Neuronal stem cell (in vitro differentiated cells): ENCODE data around the gene SPACA5B.
"Not testable (repeated sequence)": the region's sequence is repeated elsewhere in the genome, so short reads cannot be mapped to it uniquely, and the experiment has no call there.

Experiments
- DNase-seq: peaks from one replicate; pipeline ENCODE4 v3.0.0-alpha.2; 2013; ENCODE audit warnings: low spot score
- H2AFZ ChIP-seq: one replicate; pipeline ENCODE4 v1.6.1; 2013; ENCODE audit warnings: mild to moderate bottlenecking, low read length, inconsistent platforms
- H2AK5ac ChIP-seq: 2 replicates; pipeline ENCODE4 v1.6.1; 2013; ENCODE audit warnings: low read depth, mild to moderate bottlenecking, inconsistent platforms, low read length, moderate library complexity, mixed read lengths
- H2BK120ac ChIP-seq: 2 replicates; pipeline ENCODE4 v1.6.1; 2013; ENCODE audit warnings: low read depth, mild to moderate bottlenecking, inconsistent platforms, low read length, moderate library complexity, mixed read lengths
- H2BK12ac ChIP-seq: one replicate; pipeline ENCODE4 v1.6.1; 2013; ENCODE audit warnings: low read length, inconsistent platforms
- H2BK15ac ChIP-seq: 2 replicates; pipeline ENCODE4 v1.6.1; 2013; ENCODE audit warnings: mild to moderate bottlenecking, low read length, inconsistent platforms, mixed read lengths
- H2BK5ac ChIP-seq: one replicate; pipeline ENCODE4 v1.6.1; 2013; ENCODE audit warnings: inconsistent platforms, mild to moderate bottlenecking, low read length, moderate library complexity
- H3K14ac ChIP-seq: one replicate; pipeline ENCODE4 v1.6.1; 2013; ENCODE audit warnings: low read length, inconsistent platforms
- H3K18ac ChIP-seq: 2 replicates; pipeline ENCODE4 v1.6.1; 2013; ENCODE audit warnings: low read length, inconsistent platforms
- H3K23ac ChIP-seq: 2 replicates; pipeline ENCODE4 v1.6.1; 2013; ENCODE audit warnings: low read depth, mild to moderate bottlenecking, mixed read lengths, low read length, inconsistent platforms; ENCODE audit not compliant: poor library complexity
- H3K27ac ChIP-seq: replicated peaks from 3 replicates; pipeline ENCODE4 v1.5.1; 2013; ENCODE audit warnings: low read length, inconsistent platforms
- H3K27me3 ChIP-seq, 3 experiments: 2 replicates each; pipeline ENCODE4 v1.6.1; 2013; ENCODE audit warnings: low read length in 3 of 3, mild to moderate bottlenecking in 2 of 3, inconsistent platforms in 1 of 3, low read depth in 1 of 3, mixed read lengths in 1 of 3, moderate library complexity in 1 of 3; ENCODE audit not compliant: control insufficient read depth in 3 of 3, insufficient read depth in 3 of 3
- H3K36me3 ChIP-seq, 2 donors: replicated peaks in 1 of 2; 2 replicates each; pipeline ENCODE4 v1.6.1; 2013; ENCODE audit warnings: low read length in 2 of 2; ENCODE audit not compliant: control insufficient read depth in 2 of 2, insufficient read depth in 2 of 2
- H3K4ac ChIP-seq: 2 replicates; pipeline ENCODE4 v1.6.1; 2013; ENCODE audit warnings: inconsistent platforms, mild to moderate bottlenecking, low read length, moderate library complexity
- H3K4me1 ChIP-seq, 2 donors: 1 replicate in 1 of 2; 2 replicates in 1 of 2; pipeline ENCODE4 v1.6.1; 2013; ENCODE audit warnings: low read length in 2 of 2, low read depth in 1 of 2; ENCODE audit not compliant: control insufficient read depth in 2 of 2, insufficient read depth in 1 of 2
- H3K4me2 ChIP-seq: one replicate; pipeline ENCODE4 v1.6.1; 2013; ENCODE audit warnings: mild to moderate bottlenecking, low read length, inconsistent platforms; ENCODE audit not compliant: insufficient read depth, poor library complexity, severe bottlenecking
- H3K4me3 ChIP-seq, 2 donors: 2 replicates each; pipeline ENCODE4 v1.5.1; 2013; ENCODE audit warnings: low read length in 2 of 2, mild to moderate bottlenecking in 2 of 2, inconsistent platforms in 1 of 2, moderate library complexity in 1 of 2
- H3K79me1 ChIP-seq: one replicate; pipeline ENCODE4 v1.6.1; 2013; ENCODE audit warnings: low read depth, mild to moderate bottlenecking, inconsistent platforms, low read length, moderate library complexity
- H3K9ac ChIP-seq: one replicate; pipeline ENCODE4 v1.6.1; 2013; ENCODE audit warnings: mild to moderate bottlenecking, low read depth, low read length, inconsistent platforms; ENCODE audit not compliant: poor library complexity
- H3K9me3 ChIP-seq, 2 donors: replicated peaks in 1 of 2; 2 replicates each; pipeline versions ENCODE3 to v1.6.1; 2013; ENCODE audit warnings: low read length in 2 of 2, mild to moderate bottlenecking in 2 of 2, inconsistent platforms in 1 of 2, low read depth in 1 of 2, mixed read lengths in 1 of 2, moderate library complexity in 1 of 2; ENCODE audit not compliant: control insufficient read depth in 2 of 2, insufficient read depth in 1 of 2
- H4K8ac ChIP-seq: one replicate; pipeline ENCODE4 v1.6.1; 2013; ENCODE audit warnings: low read depth, mild to moderate bottlenecking, inconsistent platforms, low read length, moderate library complexity
- H4K91ac ChIP-seq: one replicate; pipeline ENCODE4 v1.6.1; 2013; ENCODE audit warnings: low read length, low read depth, mild to moderate bottlenecking, inconsistent platforms; ENCODE audit not compliant: poor library complexity
- WGBS, 2 donors: extraction: QIAGEN DNeasy Blood & Tissue Kit; methylation state at CpG; one replicate each; pipeline ENCODE4 v1.1.7; 2013; ENCODE audit warnings: missing lambda C conversion rate in 2 of 2, mixed read lengths in 1 of 2; ENCODE audit not compliant: insufficient read length in 2 of 2, insufficient replicate concordance in 1 of 2; ENCODE audit errors: extremely low coverage in 2 of 2; 5-methylcytosine and 5-hydroxymethylcytosine counted together

SPACA5B gene

DNA sequence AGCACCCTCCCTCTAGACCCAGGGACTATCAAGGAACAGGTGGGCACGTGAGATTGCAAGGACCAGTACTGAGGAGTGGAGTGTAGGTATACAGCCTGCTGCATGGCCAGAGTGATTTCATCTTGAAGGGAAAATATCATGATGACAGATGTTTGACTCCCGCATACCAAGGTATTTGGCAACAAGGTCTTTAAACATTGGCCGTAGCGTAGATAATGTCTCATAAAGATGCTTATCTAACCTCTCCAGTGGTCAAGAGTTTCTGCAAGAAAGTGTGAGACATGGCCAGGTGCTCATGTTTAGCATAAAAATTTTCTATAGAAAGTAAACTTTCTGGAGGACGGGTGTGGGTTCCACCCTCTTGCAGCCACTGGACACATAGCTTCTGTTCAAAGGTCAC lies 40.3 kb upstream of the SPACA5B start:
- H2BK5ac ChIP-seq: no peak overlapping the region
- no peak overlapping the region for H3K9ac ChIP-seq
- WGBS, 2 donors: no CpG with 5 or more reads among the region's 5 CpGs
- peaks cover 0 to 6% (median 0%) of the 10 kb centered on the region in 3 experiments for H3K27me3 ChIP-seq
- no peak overlapping the region for H4K8ac ChIP-seq
- no peak overlapping the region for H2BK120ac ChIP-seq
- no peak overlapping the region for H3K4ac ChIP-seq
- H4K91ac ChIP-seq: no peak overlapping the region
- H3K18ac ChIP-seq: no peak overlapping the region
- H3K4me3 ChIP-seq: no peak overlapping the region
- H2BK12ac ChIP-seq: no peak overlapping the region
- DNase-seq: no peak
- no peak overlapping the region for H2AK5ac ChIP-seq
- H3K9me3 ChIP-seq: no peaks in the 10 kb centered on the region
- no peak overlapping the region for H3K4me2 ChIP-seq
- H3K14ac ChIP-seq: no peak overlapping the region
- H3K23ac ChIP-seq: no peak overlapping the region
- no peaks in the 10 kb centered on the region for H3K36me3 ChIP-seq
- H3K27ac ChIP-seq: no peak overlapping the region
- no peaks in the 10 kb centered on the region for H3K79me1 ChIP-seq
- H2BK15ac ChIP-seq: no peak overlapping the region
- no peak overlapping the region for H2AFZ ChIP-seq
- H3K4me1 ChIP-seq: no peaks in the 10 kb centered on the region

DNA sequence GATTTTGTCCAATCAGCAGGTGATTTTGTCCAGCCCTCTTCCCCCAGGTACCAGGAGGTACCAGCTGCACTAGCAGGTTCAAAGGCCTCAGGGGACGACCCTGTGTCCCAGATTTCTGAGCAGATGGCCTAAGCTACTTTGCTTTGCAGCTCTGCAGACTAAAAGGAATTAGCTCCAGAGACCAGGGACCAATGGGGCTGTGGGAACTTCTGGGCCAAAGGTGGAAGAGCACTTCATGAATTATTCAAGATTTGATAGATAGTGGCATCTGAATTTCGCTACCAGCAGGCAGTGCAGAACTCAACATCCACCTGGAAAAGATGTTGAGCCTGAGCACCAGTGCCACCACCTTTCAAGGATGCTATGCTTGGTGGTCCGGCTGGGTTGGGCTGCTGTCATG lies 37.9 kb upstream of the SPACA5B start:
- H2BK12ac ChIP-seq, H2AFZ ChIP-seq, H3K4ac ChIP-seq, H3K27me3 ChIP-seq, H3K27ac ChIP-seq, H4K8ac ChIP-seq, H3K4me3 ChIP-seq, H3K23ac ChIP-seq, H3K14ac ChIP-seq, H3K18ac ChIP-seq, H3K4me1 ChIP-seq, H2AK5ac ChIP-seq, H2BK120ac ChIP-seq, DNase-seq, H4K91ac ChIP-seq, H3K9me3 ChIP-seq, H2BK15ac ChIP-seq, H2BK5ac ChIP-seq, H3K9ac ChIP-seq, H3K36me3 ChIP-seq, H3K4me2 ChIP-seq, H3K79me1 ChIP-seq: not testable (repeated sequence)
- WGBS, 2 donors: no CpG with 5 or more reads among the region's 3 CpGs

DNA sequence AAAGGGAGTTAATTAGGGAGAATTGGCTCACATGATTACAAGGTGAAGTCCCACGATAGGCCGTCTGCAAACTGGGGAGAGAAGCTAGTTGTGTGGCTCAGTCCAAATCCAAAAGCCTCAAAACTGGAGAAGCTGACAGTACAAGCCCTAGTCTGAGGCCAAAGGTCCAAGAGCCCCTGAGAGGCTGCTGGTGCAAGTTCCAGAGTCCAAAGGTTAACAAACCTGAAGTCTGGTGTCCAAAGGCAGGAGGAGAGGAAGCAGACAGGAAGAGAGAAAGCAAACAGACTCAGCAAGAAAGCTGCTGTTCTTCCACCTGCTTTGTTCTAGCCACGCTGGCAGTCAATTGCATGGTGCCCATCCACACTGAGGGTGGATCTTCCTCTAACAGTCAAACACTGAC lies 29.0 kb upstream of the SPACA5B start:
- DNase-seq: no peak
- Histone ChIP-seq H2AK5ac (no peak overlapping the region), H3K9me3 (no peaks in the 10 kb centered on the region), H3K9ac (no peak overlapping the region), H3K4ac (no peak overlapping the region), H3K27me3 (no peaks in the 10 kb centered on the region), H4K91ac (no peak overlapping the region), H3K23ac (no peak overlapping the region), H2BK15ac (no peak overlapping the region), H3K18ac (no peak overlapping the region), H3K4me2 (no peak overlapping the region), H2BK5ac (no peak overlapping the region), H3K14ac (no peak overlapping the region), H2AFZ (no peak overlapping the region), H2BK120ac (no peak overlapping the region), H3K36me3 (no peaks in the 10 kb centered on the region), H2BK12ac (no peak overlapping the region), H4K8ac (no peak overlapping the region), H3K4me3 (no peak overlapping the region), H3K79me1 (no peaks in the 10 kb centered on the region), H3K4me1 (no peaks in the 10 kb centered on the region), H3K27ac (no peak overlapping the region)
- no CpG with 5 or more reads among the region's 3 CpGs for WGBS, 2 donors

DNA sequence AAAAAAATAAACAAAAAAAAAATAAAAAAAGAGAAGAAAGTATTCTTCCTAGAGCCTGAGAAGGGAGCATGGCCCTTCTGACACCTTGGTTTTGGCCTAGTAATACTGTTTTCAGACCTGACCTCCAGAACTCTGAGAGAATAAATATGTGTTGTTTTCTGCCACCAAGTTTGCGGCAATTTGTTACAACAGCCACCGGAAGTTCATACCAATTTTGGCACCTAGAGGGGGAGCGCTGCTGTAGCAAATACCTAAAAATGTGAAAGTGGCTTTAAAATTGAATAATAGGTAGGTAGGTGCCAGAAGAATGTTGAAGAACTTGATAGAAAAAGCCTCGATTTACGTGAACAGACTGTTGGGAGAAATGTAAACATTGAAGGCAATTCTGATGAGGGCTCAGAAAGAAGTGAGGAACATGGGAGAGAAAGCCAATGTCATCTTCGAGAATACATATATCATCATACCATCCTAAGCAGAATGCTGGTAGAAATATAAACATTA lies 27.5 kb upstream of the SPACA5B start:
- Histone ChIP-seq H2BK12ac (no peak overlapping the region), H3K4me1 (no peaks in the 10 kb centered on the region), H2AK5ac (no peak overlapping the region), H3K18ac (no peak overlapping the region), H3K14ac (no peak overlapping the region), H3K27me3 (no peaks in the 10 kb centered on the region), H4K91ac (no peak overlapping the region), H3K36me3 (no peaks in the 10 kb centered on the region), H3K9ac (no peak overlapping the region), H3K23ac (no peak overlapping the region), H3K4me2 (no peak overlapping the region), H3K9me3 (no peaks in the 10 kb centered on the region), H4K8ac (no peak overlapping the region), H2BK5ac (no peak overlapping the region), H2AFZ (no peak overlapping the region), H3K4me3 (no peak overlapping the region), H2BK15ac (no peak overlapping the region), H3K4ac (no peak overlapping the region), H3K27ac (no peak overlapping the region), H3K79me1 (no peaks in the 10 kb centered on the region), H2BK120ac (no peak overlapping the region)
- DNase-seq: no peak
- WGBS, 2 donors: no CpG with 5 or more reads among the region's 6 CpGs
